Activated B cell treated with CpG ODN at 0.5 μM for 24 hours (primary cell): Measurements from ENCODE around the gene LONRF2. TPM values are rescaled to one million over a fixed set of nuclear protein-coding genes. Genes with fewer than 3 reads are reported as not detected.

Experiments used
- total RNA-seq: library from RNA; stranded (reverse); gene quantifications from 2 replicates; pipeline ENCODE4 v1.2.3, GENCODE V29; 2022

The LONRF2 gene
- total RNA-seq, 1 donor from 2014 or later, result 0.09 TPM

Other genes with a start within 250 kb of the LONRF2 start
- gene AFF3, start 179.9 kb downstream of the LONRF2 start, total RNA-seq, result 228 and 271 TPM in 2 replicates
- 19.8 and 21.0 TPM in 2 replicates for gene CHST10, start 95.2 kb upstream of the LONRF2 start, total RNA-seq
- gene NMS, start 148.0 kb upstream of the LONRF2 start, total RNA-seq, result not detected in 2 replicates
- 26.1 and 27.8 TPM in 2 replicates for gene PDCL3, start 240.5 kb upstream of the LONRF2 start, total RNA-seq